K562 (cell line): Measurements from ENCODE around the gene PPP1R14B. TPM values are rescaled to one million over a fixed set of nuclear protein-coding genes. Genes with fewer than 3 reads are reported as not detected.

Source experiments
- CBFB ChIP-seq: sonication (generic); formaldehyde crosslinking; IDR thresholded peaks from 2 replicates; pipeline ENCODE4 v1.4.0; 2020; ENCODE audit warnings: mild to moderate bottlenecking, missing genetic modification reagents
- E2F6 ChIP-seq, 2 experiments: IDR thresholded peaks; 2 replicates each; pipeline ENCODE4 v1.6.1; 2011; ENCODE audit warnings: borderline replicate concordance in 1 of 2, control low read depth in 1 of 2, low read depth in 1 of 2, low read length in 1 of 2, mild to moderate bottlenecking in 1 of 2, mixed read lengths in 1 of 2, moderate library complexity in 1 of 2; ENCODE audit not compliant: insufficient read depth in 1 of 2, insufficient read length in 1 of 2, poor library complexity in 1 of 2, severe bottlenecking in 1 of 2; ENCODE audit errors: extremely low read depth in 1 of 2
- IRF9 ChIP-seq: fragments of 450-650 bp; IDR thresholded peaks from 2 replicates; pipeline ENCODE4 v1.6.1; 2016; ENCODE audit warnings: missing biosample characterization, missing genetic modification characterization
- JUND ChIP-seq, 2 experiments: IDR thresholded peaks; 2 replicates in 1 of 2; 3 replicates in 1 of 2; pipeline ENCODE4 v1.6.1; 2011; ENCODE audit warnings: borderline replicate concordance in 2 of 2, low read depth in 2 of 2, low read length in 2 of 2, improper control_type of control experiment in 1 of 2, missing biosample characterization in 1 of 2, missing genetic modification characterization in 1 of 2, missing genetic modification reagents in 1 of 2
- KLF1 ChIP-seq: fragments of 450-650 bp; IDR thresholded peaks from 2 replicates; pipeline ENCODE4 v1.6.1; 2016; ENCODE audit warnings: missing genetic modification characterization, missing compliant biosample characterization
- LARP7 ChIP-seq: fragments of 450-650 bp; IDR thresholded peaks from 2 replicates; pipeline ENCODE4 v1.6.1; 2016
- MAZ ChIP-seq, 2 experiments: fragments of 450-650 bp in 1 of 2; sonication (generic) in 1 of 2; formaldehyde crosslinking; IDR thresholded peaks in 1 of 2; conservative IDR thresholded peaks in 1 of 2; 2 replicates each; pipeline versions ENCODE4 v1.4.0 to v1.5.0; 2020; ENCODE audit warnings: mild to moderate bottlenecking in 1 of 2, missing genetic modification reagents in 1 of 2
- NEUROD1 ChIP-seq: fragments of 150-350 bp; IDR thresholded peaks from 2 replicates; pipeline ENCODE4 v1.6.1; 2014; ENCODE audit warnings: borderline replicate concordance, low read length, low read depth; ENCODE audit not compliant: partially characterized antibody
- NR2C1 ChIP-seq, 2 experiments: fragments of 450-650 bp; IDR thresholded peaks; 2 replicates each; pipeline ENCODE4 v1.6.1; 2017; ENCODE audit warnings: mild to moderate bottlenecking in 2 of 2, antibody characterized with exemption in 1 of 2, inconsistent platforms in 1 of 2, missing compliant biosample characterization in 1 of 2, missing genetic modification characterization in 1 of 2
- TEAD4 ChIP-seq, 2 experiments: sonication (generic) in 1 of 2; formaldehyde crosslinking in 1 of 2; IDR thresholded peaks; 2 replicates each; pipeline versions ENCODE4 v1.6.1 to v1.8.0; 2012 to 2022; ENCODE audit warnings: borderline replicate concordance in 1 of 2, inconsistent platforms in 1 of 2, low read length in 1 of 2, mild to moderate bottlenecking in 1 of 2, missing genetic modification reagents in 1 of 2
- ZNF318 ChIP-seq, 2 experiments: fragments of 450-650 bp; IDR thresholded peaks; 2 replicates each; pipeline ENCODE4 v1.6.1; 2016; ENCODE audit warnings: mild to moderate bottlenecking in 2 of 2, borderline replicate concordance in 1 of 2, low read depth in 1 of 2, moderate library complexity in 1 of 2
- polyA plus RNA-seq, 8 experiments: library from polyadenylated mRNA; depleted of rRNA in 4 of 8; stranded (reverse) in 5 of 8; unstranded in 3 of 8; fragments of >200 nt; fragmentation: Nextera tagmentation in 2 of 8; fragmentation: Illumina TruSeq in 1 of 8; extraction: Ambion mirVana in 2 of 8; extraction: Trizol in 1 of 8; gene quantifications; 2 replicates each; pipeline versions ENCODE4 v1.2.1 to v1.2.3, GENCODE V29; 2011 to 2014; ENCODE audit warnings: inconsistent platforms in 1 of 8, missing spikeins in 1 of 8
- total RNA-seq, 7 experiments: library from RNA; depleted of rRNA in 6 of 7; stranded (reverse); fragments of >200 nt in 6 of 7; fragmentation: Illumina TruSeq in 2 of 7; extraction: Trizol in 2 of 7; gene quantifications; 2 replicates each; pipeline versions ENCODE4 v1.2.1 to v1.2.3, GENCODE V29; 2011 to 2021; ENCODE audit warnings: low replicate concordance in 1 of 7

PPP1R14B gene
- total and polyA plus RNA-seq, 9 of the 15 experiments (the other 6 are each of a cell fraction or from before 2014, with no cell fraction given) = 7.7 to 566 (median 212) TPM

DNA sequence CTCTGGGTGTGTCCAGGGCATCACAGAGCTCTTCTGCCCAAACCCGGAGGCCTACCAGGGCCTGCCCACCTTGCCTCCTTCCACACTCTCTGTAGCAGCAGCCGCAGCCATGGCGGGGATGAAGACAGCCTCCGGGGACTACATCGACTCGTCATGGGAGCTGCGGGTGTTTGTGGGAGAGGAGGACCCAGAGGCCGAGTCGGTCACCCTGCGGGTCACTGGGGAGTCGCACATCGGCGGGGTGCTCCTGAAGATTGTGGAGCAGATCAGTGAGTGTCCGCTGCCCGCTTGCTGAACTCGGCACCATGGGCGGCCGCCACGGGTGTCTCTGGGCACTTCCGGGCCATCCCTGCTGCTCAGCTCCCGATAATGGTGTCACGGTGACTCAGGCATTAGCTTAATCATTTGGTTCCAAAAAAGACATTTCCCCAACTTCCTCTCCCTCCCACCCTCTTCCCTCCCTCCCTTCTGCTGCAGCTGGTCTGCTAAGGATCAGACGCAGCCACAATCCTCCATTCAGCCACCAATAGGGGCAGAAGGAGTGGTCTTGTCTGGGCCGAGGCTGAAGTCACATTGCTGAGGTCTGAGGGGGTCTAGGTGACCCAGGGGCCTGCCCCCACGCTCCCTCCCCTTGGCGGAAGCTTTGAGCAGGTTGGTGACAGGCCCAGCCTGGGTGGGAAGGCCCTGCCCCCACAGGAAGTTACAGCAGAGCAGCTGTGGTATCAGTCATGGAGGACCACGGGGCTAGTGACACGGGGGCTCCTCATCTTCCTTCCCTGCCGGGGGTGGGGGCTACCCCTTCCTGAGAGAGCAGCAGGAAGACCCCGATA is 39.3 kb downstream of the PPP1R14B start (continued):
- TF ChIP-seq JUND (IDR thresholded peaks at IDR 0.05; ENCODE audit: borderline replicate concordance, low read depth, low read length) = peak; percentile 83
- TF ChIP-seq JUND (tag; IDR thresholded peaks at IDR 0.05; ENCODE audit: borderline replicate concordance, low read depth, low read length) = peak; percentile 74; the same call in 1 of the 3 replicates
- TF ChIP-seq ZNF318 (IDR thresholded peaks at IDR 0.05; ENCODE audit: borderline replicate concordance in 1 of 2, low read depth in 1 of 2) = peak in 1 of 2 experiments; percentile 64; a peak in 2 of 4 replicates
- TF ChIP-seq NR2C1 (IDR thresholded peaks at IDR 0.05) = no peak
- peak; percentile 44; the same call in 1 of the 2 replicates for TF ChIP-seq NR2C1 (tag; IDR thresholded peaks at IDR 0.05)
- TF ChIP-seq NEUROD1 = peak; percentile 35
- TF ChIP-seq LARP7 = no peak
- peak in 1 of 2 experiments; percentile 31 for TF ChIP-seq E2F6 (IDR thresholded peaks at IDR 0.05; ENCODE audit: borderline replicate concordance in 1 of 2, extremely low read depth in 1 of 2, insufficient read depth in 1 of 2, insufficient read length in 1 of 2, low read depth in 1 of 2, low read length in 1 of 2, poor library complexity in 1 of 2, severe bottlenecking in 1 of 2)
- peak; percentile 75 to 89 for TF ChIP-seq MAZ (CRISPR knock-in tag; conservative IDR thresholded peaks at IDR 0.05 in 1 of 2, IDR thresholded peaks at IDR 0.05 in 1 of 2)
- TF ChIP-seq IRF9 (tag) = no peak; the same call in 1 of the 2 replicates
- 0 out of 2 replicates have a peak, but pooled peaks have one; percentile 17 for TF ChIP-seq TEAD4 (IDR thresholded peaks at IDR 0.05; ENCODE audit: low read length)
- TF ChIP-seq TEAD4 (CRISPR knock-in tag; IDR thresholded peaks at IDR 0.05; ENCODE audit: borderline replicate concordance) = no peak
- peak; percentile 38; the same call in 1 of the 2 replicates for TF ChIP-seq KLF1 (tag)
- peak; percentile 30; the same call in 1 of the 2 replicates for TF ChIP-seq CBFB (CRISPR knock-in tag)
